Measurements from ENCODE around the gene SLC6A3.

The SLC6A3 gene

GRCh38 chr5:1413611-1414241, 31.5 kb downstream of the SLC6A3 start:
- no peak overlapping the region for H3K27ac ChIP-seq
- no peak overlapping the region for H3K4me3 ChIP-seq

- Histone ChIP-seq H3K4me3 (no peak overlapping the region), H3K27ac (no peak overlapping the region)
Observed at GRCh38 chr5:1413211-1413610, 32.0 kb downstream of the SLC6A3 start.

- H3K27ac ChIP-seq = no peak overlapping the region
- H3K4me3 ChIP-seq = no peak overlapping the region
Observed at GRCh38 chr5:1412621-1413020, 32.6 kb downstream of the SLC6A3 start.

GRCh38 chr5:1412163-1412562, 33.1 kb downstream of the SLC6A3 start:
- Histone ChIP-seq H3K27ac (no peak overlapping the region), H3K4me3 (no peak overlapping the region)

GRCh38 chr5:1411099-1411498, 34.1 kb downstream of the SLC6A3 start:
- Histone ChIP-seq H3K27ac (no peak overlapping the region), H3K4me3 (no peak overlapping the region)

- no peak overlapping the region for H3K27ac ChIP-seq
- H3K4me3 ChIP-seq = no peak overlapping the region
Observed at GRCh38 chr5:1410156-1411014, 34.9 kb downstream of the SLC6A3 start.

GRCh38 chr5:1409381-1410110, 35.7 kb downstream of the SLC6A3 start:
- no peak overlapping the region for H3K27ac ChIP-seq
- H3K4me3 ChIP-seq = no peak overlapping the region

- no peak overlapping the region for H3K4me3 ChIP-seq
- H3K27ac ChIP-seq = no peak overlapping the region
Observed at GRCh38 chr5:1406681-1407640, 38.3 kb downstream of the SLC6A3 start.

GRCh38 chr5:1405539-1406530, 39.4 kb downstream of the SLC6A3 start:
- no peak overlapping the region for H3K27ac ChIP-seq
- no peak overlapping the region for H3K4me3 ChIP-seq

GRCh38 chr5:1405121-1405520, 40.1 kb downstream of the SLC6A3 start:
- Histone ChIP-seq H3K27ac (no peak overlapping the region), H3K4me3 (no peak overlapping the region)

- Histone ChIP-seq H3K4me3 (no peak overlapping the region), H3K27ac (no peak overlapping the region)
Observed at GRCh38 chr5:1404062-1404461, 41.2 kb downstream of the SLC6A3 start.

- no peak overlapping the region for H3K4me3 ChIP-seq
- H3K27ac ChIP-seq = no peak overlapping the region
Observed at GRCh38 chr5:1402611-1403255, 42.5 kb downstream of the SLC6A3 start.

- H3K27ac ChIP-seq = no peak overlapping the region
- H3K4me3 ChIP-seq = no peak overlapping the region
Observed at GRCh38 chr5:1401536-1402138, 43.6 kb downstream of the SLC6A3 start.

GRCh38 chr5:1400936-1401335, 44.3 kb downstream of the SLC6A3 start:
- Histone ChIP-seq H3K4me3 (no peak overlapping the region), H3K27ac (no peak overlapping the region)

GRCh38 chr5:1400211-1400855, 44.9 kb downstream of the SLC6A3 start:
- no peak overlapping the region for H3K4me3 ChIP-seq

GRCh38 chr5:1399737-1400136, 45.5 kb downstream of the SLC6A3 start:
- no peak overlapping the region for H3K27ac ChIP-seq
- no peak overlapping the region for H3K4me3 ChIP-seq

More at GRCh38 chr5:1400211-1400855, 44.9 kb downstream of the SLC6A3 start:
- H3K27ac ChIP-seq = no peak overlapping the region

- Histone ChIP-seq H3K27ac (no peak overlapping the region), H3K4me3 (no peak overlapping the region)
Observed at GRCh38 chr5:1396293-1396816, 48.9 kb downstream of the SLC6A3 start.

All from skin epidermis (tissue), 12 donors.